SHP77 (cell line): ENCODE measurements around the gene MYO1E.
A peak's percentile ranks its signal among the peaks of the same experiment; 100 is the strongest.

Experiments used
- DNase-seq, 2 experiments: peaks; one replicate each; lab custom pipeline; 2025; lab: John Stamatoyannopoulos, UW

Gene MYO1E

GRCh38 chr15:59191855-59192237 lies 180.8 kb downstream of the MYO1E start:
- no peak for DNase-seq

- no peak for DNase-seq
Measured at GRCh38 chr15:59190291-59190690, 182.4 kb downstream of the MYO1E start.

- no peak for DNase-seq
Measured at GRCh38 chr15:59189241-59189640, 183.4 kb downstream of the MYO1E start.

DNA sequence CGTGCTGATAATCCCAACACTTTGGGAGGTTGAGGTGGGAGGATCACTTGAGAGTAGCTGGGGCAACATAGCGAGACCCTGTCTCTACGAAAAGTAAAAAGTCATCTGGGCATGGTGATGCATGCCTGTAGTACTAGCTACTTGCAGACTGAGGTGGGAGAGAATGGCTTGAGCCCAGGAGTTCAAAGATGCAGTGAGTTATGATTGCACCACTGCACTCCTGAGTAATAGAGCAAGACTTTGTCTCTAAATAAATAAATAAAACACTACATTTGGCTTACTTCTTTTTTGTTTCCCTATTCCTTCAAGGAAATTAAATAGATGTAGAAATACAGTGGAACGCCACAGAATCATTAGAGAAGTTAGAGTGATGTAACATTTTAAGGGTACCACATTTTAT lies 186.2 kb downstream of the MYO1E start:
- DNase-seq, result no peak

- DNase-seq, result no peak
Measured at GRCh38 chr15:59185725-59186124, 186.9 kb downstream of the MYO1E start.

- DNase-seq, result no peak
Measured at GRCh38 chr15:59180945-59181600, 191.6 kb downstream of the MYO1E start.

GRCh38 chr15:59179717-59180116 lies 193.0 kb downstream of the MYO1E start:
- no peak for DNase-seq

- DNase-seq, result peak; percentile 30 to 53
Measured at GRCh38 chr15:59178151-59178695, 194.4 kb downstream of the MYO1E start.

DNA sequence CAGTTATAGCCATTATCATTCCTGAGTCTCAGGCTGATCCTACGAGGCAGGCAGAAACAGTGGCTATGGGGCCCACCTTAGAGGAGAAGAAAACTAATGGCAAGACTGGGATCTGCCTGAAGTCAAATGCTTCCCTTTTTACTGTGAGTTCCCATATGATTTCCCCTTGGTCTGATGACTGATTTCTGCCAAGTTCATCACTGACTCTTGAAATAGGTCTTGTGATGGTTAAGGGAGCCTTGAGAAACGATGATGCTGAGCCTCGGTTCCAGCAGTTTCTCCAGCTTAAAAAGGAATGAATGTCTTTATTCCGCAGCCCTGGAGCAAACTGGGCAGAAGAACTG lies 195.4 kb downstream of the MYO1E start:
- DNase-seq, result no peak

- DNase-seq, result no peak
Measured at GRCh38 chr15:59176653-59177316, 195.9 kb downstream of the MYO1E start.

GRCh38 chr15:59174835-59175831 lies 197.5 kb downstream of the MYO1E start:
- peak; percentile 61 to 72 for DNase-seq

- DNase-seq, result no peak
Measured at GRCh38 chr15:59174151-59174834, 198.4 kb downstream of the MYO1E start.

DNA sequence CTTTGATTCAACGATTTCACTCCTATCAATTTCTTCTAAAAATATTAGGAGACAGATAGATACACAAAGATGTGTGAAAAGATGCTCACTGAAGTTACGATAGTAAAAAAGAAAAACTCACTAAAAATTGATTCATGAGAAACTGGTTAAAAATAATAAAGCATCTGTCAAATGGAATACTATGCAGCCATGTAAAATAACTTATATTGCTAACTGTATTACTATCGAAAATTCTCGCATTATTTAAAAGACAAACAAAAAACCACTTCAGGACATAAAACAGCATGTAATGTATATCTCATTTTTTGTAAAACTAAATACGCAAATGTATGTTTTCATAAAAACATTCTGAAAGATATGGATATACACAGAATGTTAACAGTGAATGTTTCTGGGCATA lies 199.5 kb downstream of the MYO1E start:
- no peak for DNase-seq

- no peak for DNase-seq
Measured at GRCh38 chr15:59172289-59172901, 200.3 kb downstream of the MYO1E start.

GRCh38 chr15:59171067-59171397 lies 201.6 kb downstream of the MYO1E start:
- no peak for DNase-seq

DNA sequence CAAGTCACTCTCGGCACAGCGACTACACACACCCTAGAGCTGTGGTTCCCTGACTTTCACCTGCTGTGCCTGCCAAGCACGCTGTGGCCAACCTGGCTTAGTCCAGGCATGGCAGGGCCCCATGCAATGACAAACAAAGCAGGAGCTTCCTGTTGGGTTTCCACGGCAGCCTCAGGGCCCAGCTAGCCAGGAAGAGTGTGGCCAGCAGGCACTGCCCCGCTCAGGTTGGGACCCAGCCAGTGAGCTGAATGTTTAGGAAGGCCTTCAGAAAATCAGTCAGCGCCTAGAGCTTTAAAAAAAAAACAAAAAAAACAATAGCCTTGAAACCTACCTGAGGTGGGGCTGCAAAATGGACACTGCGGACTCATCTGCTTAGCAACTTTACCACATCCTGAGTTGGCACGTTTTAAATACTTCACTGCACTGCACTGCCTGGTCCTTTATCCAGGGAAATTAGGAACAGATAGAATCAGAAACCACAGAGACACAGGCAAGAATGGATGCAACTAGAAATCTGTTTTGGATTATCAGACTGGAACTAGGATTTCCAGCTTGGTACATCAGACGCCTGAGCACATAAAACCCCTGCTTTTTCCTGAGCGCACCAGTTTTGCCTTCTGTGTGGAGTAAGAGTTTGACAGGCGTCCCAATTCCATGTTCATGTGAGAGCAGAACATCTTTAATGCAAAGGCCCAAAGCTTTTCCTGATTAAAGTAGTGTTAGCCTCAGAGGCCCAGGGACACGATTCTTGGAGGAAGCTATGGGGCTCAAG lies 202.2 kb downstream of the MYO1E start:
- peak in 1 of 2 experiments; percentile 40 for DNase-seq

DNA sequence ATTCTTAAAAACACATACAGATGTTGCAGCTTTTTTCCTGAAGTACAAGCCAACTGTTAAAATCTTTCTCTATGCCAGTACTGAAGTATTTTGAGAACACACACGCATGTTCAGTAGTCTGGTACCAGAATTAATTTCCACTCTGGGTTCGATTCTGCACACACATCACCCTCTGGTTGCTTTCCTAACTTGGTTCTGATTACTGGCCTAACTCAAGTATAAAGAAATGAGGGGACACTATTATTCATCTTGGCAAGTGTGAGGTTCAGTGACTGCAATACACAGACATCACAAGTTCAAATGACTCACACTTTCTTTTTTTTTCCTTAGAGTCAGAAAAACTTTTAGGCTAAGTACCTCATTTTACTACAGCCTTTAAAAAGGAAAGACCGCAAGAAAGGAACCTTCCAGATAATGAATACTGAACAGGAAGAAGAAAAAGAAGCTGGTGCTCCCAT lies 203.4 kb downstream of the MYO1E start:
- no peak for DNase-seq

DNA sequence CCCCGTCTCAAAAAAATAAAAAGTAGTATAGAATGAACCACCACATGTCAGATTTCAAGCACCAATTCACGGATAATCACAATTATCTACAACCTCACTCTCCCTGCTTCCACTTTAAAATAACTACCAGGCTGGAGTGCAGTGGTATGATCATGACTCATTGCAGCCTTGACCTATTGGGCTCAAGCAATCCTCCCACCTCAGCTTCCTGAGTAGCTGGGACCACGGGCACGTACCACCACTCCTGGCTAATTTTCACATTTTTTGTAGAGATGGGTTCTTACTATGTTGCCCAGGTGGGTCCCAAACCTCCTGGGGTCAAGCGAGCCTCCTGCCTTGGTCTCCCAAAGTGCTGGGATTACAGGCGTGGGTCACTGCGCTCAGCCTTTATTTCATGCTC lies 204.1 kb downstream of the MYO1E start:
- DNase-seq, result no peak

DNA sequence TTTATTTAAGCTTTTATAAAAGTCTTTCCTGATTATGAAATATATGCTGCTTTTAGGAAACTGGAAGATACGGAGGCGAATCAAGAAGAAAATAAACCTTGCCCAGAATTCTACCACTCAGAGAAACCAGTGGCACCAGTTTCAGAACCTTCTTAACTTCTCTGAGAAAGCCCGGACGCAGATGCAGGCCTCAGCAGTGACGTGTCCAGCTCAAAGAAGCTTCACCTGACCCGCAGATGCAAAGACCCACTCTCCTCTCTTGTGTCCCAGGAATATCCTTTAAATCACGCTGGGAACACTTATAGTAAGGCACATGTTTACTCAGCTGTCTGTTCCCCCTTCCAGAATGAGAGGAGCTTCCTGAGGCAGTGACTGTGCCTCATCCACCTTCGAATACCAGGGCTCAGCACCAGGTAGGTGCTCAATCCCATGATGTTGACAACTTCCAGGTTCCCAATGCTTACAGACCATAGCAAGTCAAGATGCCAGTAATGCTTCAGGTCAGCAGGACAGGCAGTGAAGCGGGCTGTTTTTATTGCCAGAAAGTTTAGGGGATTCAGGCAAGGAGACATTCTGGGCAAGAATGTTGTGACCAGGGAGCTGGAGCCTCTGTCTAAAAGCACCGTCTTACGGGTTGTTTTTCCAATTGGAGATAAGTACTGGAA lies 205.9 kb downstream of the MYO1E start:
- peak; percentile 64 to 71 for DNase-seq

- no peak for DNase-seq
Measured at GRCh38 chr15:59166166-59166565, 206.5 kb downstream of the MYO1E start.
